H9 (cell line): ENCODE measurements around the gene FBXO40. TPM values are rescaled to one million over a fixed set of nuclear protein-coding genes. Genes with fewer than 3 reads are reported as not detected.

Experiments
- DNase-seq: peaks from one replicate; pipeline ENCODE4 v3.0.0-alpha.2; 2017
- H2AFZ ChIP-seq: one replicate; pipeline ENCODE4 v1.6.1; 2013; ENCODE audit warnings: mild to moderate bottlenecking, low read length, control low read depth, moderate library complexity
- H2AK5ac ChIP-seq: 2 replicates; pipeline ENCODE4 v1.6.1; 2013; ENCODE audit warnings: low read length, control low read depth, mixed read lengths; ENCODE audit not compliant: insufficient read length
- H2BK120ac ChIP-seq: one replicate; pipeline ENCODE4 v1.6.1; 2013; ENCODE audit warnings: low read depth, mild to moderate bottlenecking, low read length, control low read depth, inconsistent platforms; ENCODE audit not compliant: poor library complexity, severe bottlenecking
- H2BK12ac ChIP-seq: 2 replicates; pipeline ENCODE4 v1.6.1; 2013; ENCODE audit warnings: low read length, control low read depth, mixed read lengths, low read depth; ENCODE audit not compliant: insufficient read length
- H2BK15ac ChIP-seq: 2 replicates; pipeline ENCODE4 v1.6.1; 2013; ENCODE audit warnings: low read depth, low read length, control low read depth
- H2BK20ac ChIP-seq: one replicate; pipeline ENCODE4 v1.6.1; 2013; ENCODE audit warnings: low read depth, mild to moderate bottlenecking, low read length, control low read depth, inconsistent platforms; ENCODE audit not compliant: poor library complexity, severe bottlenecking
- H2BK5ac ChIP-seq: 2 replicates; pipeline ENCODE4 v1.6.1; 2013; ENCODE audit warnings: low read length, control low read depth, mixed read lengths; ENCODE audit not compliant: insufficient read length
- H3K14ac ChIP-seq: 2 replicates; pipeline ENCODE4 v1.6.1; 2013; ENCODE audit warnings: low read length, control low read depth; ENCODE audit not compliant: insufficient read depth
- H3K18ac ChIP-seq: 2 replicates; pipeline ENCODE4 v1.6.1; 2013; ENCODE audit warnings: low read depth, mild to moderate bottlenecking, mixed read lengths, low read length, control low read depth; ENCODE audit not compliant: insufficient read length
- H3K23ac ChIP-seq: 2 replicates; pipeline ENCODE4 v1.6.1; 2013; ENCODE audit warnings: low read length, control low read depth, mixed read lengths, low read depth; ENCODE audit not compliant: insufficient read length
- H3K23me2 ChIP-seq: 2 replicates; pipeline ENCODE4 v1.6.1; 2013; ENCODE audit warnings: low read depth, mild to moderate bottlenecking, mixed read lengths, low read length, control low read depth; ENCODE audit not compliant: insufficient read length, poor library complexity, severe bottlenecking
- H3K27ac ChIP-seq: 2 replicates; pipeline ENCODE4 v1.5.1; 2013; ENCODE audit warnings: low read length, control low read depth, mixed read lengths, low read depth; ENCODE audit not compliant: insufficient read length
- H3K27me3 ChIP-seq: 2 replicates; pipeline ENCODE4 v1.6.1; 2013; ENCODE audit warnings: low read length, control low read depth, inconsistent platforms; ENCODE audit not compliant: insufficient read depth
- H3K4ac ChIP-seq: 2 replicates; pipeline ENCODE4 v1.6.1; 2013; ENCODE audit warnings: low read depth, mild to moderate bottlenecking, control low read depth, inconsistent platforms, low read length, moderate library complexity
- H3K4me1 ChIP-seq: 2 replicates; pipeline ENCODE4 v1.6.1; 2013; ENCODE audit warnings: low read length, control low read depth, inconsistent platforms; ENCODE audit not compliant: insufficient read depth
- H3K4me2 ChIP-seq: 2 replicates; pipeline ENCODE4 v1.6.1; 2013; ENCODE audit warnings: low read length, control low read depth, mixed read lengths; ENCODE audit not compliant: insufficient read length, insufficient read depth
- H3K56ac ChIP-seq: 2 replicates; pipeline ENCODE4 v1.6.1; 2013; ENCODE audit warnings: low read depth, mild to moderate bottlenecking, mixed read lengths, low read length, control low read depth; ENCODE audit not compliant: insufficient read length
- H3K79me1 ChIP-seq: 2 replicates; pipeline ENCODE4 v1.6.1; 2013; ENCODE audit warnings: low read depth, mild to moderate bottlenecking, moderate library complexity, low read length, control low read depth, inconsistent platforms; ENCODE audit not compliant: insufficient read depth, poor library complexity, severe bottlenecking
- H3K79me2 ChIP-seq: 2 replicates; pipeline ENCODE4 v1.6.1; 2013; ENCODE audit warnings: low read length, control low read depth, inconsistent platforms; ENCODE audit not compliant: insufficient read depth
- H3K9ac ChIP-seq: 2 replicates; pipeline ENCODE4 v1.6.1; 2013; ENCODE audit warnings: low read length, control low read depth, mixed read lengths; ENCODE audit not compliant: insufficient read length; ENCODE audit errors: extremely low read depth
- H3K9me3 ChIP-seq: one replicate; pipeline ENCODE4 v1.6.1; 2013; ENCODE audit warnings: low read depth, low read length, inconsistent platforms; ENCODE audit not compliant: control insufficient read depth
- H3T11ph ChIP-seq: one replicate; pipeline ENCODE4 v1.6.1; 2013; ENCODE audit warnings: mild to moderate bottlenecking, low read length, control low read depth, inconsistent platforms
- H4K20me1 ChIP-seq: one replicate; pipeline ENCODE4 v1.6.1; 2013; ENCODE audit not compliant: control insufficient read depth, insufficient read length, insufficient read depth
- H4K5ac ChIP-seq: 2 replicates; pipeline ENCODE4 v1.6.1; 2013; ENCODE audit warnings: low read depth, mild to moderate bottlenecking, mixed read lengths, low read length, control low read depth; ENCODE audit not compliant: insufficient read length
- H4K8ac ChIP-seq: replicated peaks from 2 replicates; pipeline ENCODE4 v1.6.1; 2013; ENCODE audit warnings: low read length, control low read depth, mixed read lengths, low read depth; ENCODE audit not compliant: insufficient read length
- H4K91ac ChIP-seq: 2 replicates; pipeline ENCODE4 v1.6.1; 2013; ENCODE audit warnings: low read depth, mild to moderate bottlenecking, moderate library complexity, mixed read lengths, low read length, control low read depth; ENCODE audit not compliant: insufficient read length
- H3K27ac Mint-ChIP-seq, 3 experiments: 2 replicates in 2 of 3; 3 replicates in 1 of 3; pipeline ENCODE4 v1.8.0; 2020 to 2021; ENCODE audit warnings: mixed read lengths in 3 of 3, mild to moderate bottlenecking in 1 of 3, moderate library complexity in 1 of 3
- H3K27me3 Mint-ChIP-seq: 2 replicates; pipeline ENCODE4 v1.8.0; 2021; ENCODE audit warnings: low read depth, mild to moderate bottlenecking, moderate library complexity, mixed read lengths
- H3K36me3 Mint-ChIP-seq, 3 experiments: 2 replicates in 2 of 3; 3 replicates in 1 of 3; pipeline ENCODE4 v1.8.0; 2020 to 2021; ENCODE audit warnings: low read depth in 3 of 3, mixed read lengths in 3 of 3; ENCODE audit not compliant: insufficient read depth in 1 of 3
- H3K4me1 Mint-ChIP-seq, 2 experiments: 2 replicates each; pipeline ENCODE4 v1.8.0; 2020; ENCODE audit warnings: mixed read lengths in 2 of 2
- H3K4me3 Mint-ChIP-seq, 2 experiments: 2 replicates in 1 of 2; 3 replicates in 1 of 2; pipeline ENCODE4 v1.8.0; 2020 to 2021; ENCODE audit warnings: mild to moderate bottlenecking in 2 of 2, mixed read lengths in 2 of 2, moderate library complexity in 1 of 2
- H3K9me3 Mint-ChIP-seq, 2 experiments: 2 replicates in 1 of 2; 3 replicates in 1 of 2; pipeline ENCODE4 v1.8.0; 2020; ENCODE audit warnings: mild to moderate bottlenecking in 2 of 2, mixed read lengths in 2 of 2, moderate library complexity in 1 of 2
- CTCF ChIP-seq: fragments of 200-600 bp; sonication (generic); conservative IDR thresholded peaks from 3 replicates; pipeline ENCODE4 v1.8.0; 2021; ENCODE audit warnings: antibody characterized with exemption, mild to moderate bottlenecking
- WGBS: extraction: QIAGEN DNeasy Blood & Tissue Kit; methylation state at CpG from one replicate; pipeline ENCODE4 v1.1.7; 2013; ENCODE audit warnings: missing lambda C conversion rate, low lambda C conversion rate, mixed read lengths; ENCODE audit not compliant: insufficient read length; ENCODE audit errors: extremely low coverage; 5-methylcytosine and 5-hydroxymethylcytosine counted together
- total RNA-seq: library from RNA; stranded (reverse); gene quantifications from 2 replicates; pipeline ENCODE4 v1.2.1, GENCODE V29; 2021

FBXO40 gene
- total RNA-seq, 1 experiment from 2014 or later: 0.04 TPM

DNA sequence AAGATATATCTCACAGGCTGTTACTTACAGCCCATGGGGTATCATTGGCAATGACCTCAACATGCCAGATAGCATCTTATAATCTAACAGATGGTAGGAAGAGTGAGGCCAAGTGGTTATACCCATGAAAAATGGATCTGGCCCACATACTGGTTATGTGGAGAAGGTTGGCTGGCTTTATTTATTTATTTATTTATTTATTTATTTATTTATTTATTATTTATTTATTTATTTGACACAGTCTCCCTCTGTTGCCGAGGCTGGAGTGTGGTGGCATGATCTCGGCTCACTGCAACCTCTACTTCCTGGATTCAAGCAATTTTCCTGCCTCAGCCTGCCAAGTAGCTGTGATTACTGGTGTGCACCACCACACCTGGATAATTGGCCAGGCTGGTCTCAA, 11.6 kb downstream of the FBXO40 start:
- no CpG with 5 or more reads among the region's 2 CpGs for WGBS
- Histone ChIP-seq H3K4me1 (peaks cover 12% of the 10 kb centered on the region; the same call in 1 of the 2 replicates), H3T11ph (no peak overlapping the region), H4K20me1 (no peaks in the 10 kb centered on the region), H4K91ac (no peak overlapping the region), H2AK5ac (no peak overlapping the region), H3K4me2 (no peak overlapping the region), H3K23ac (no peak overlapping the region), H4K8ac (no peak overlapping the region), H2BK20ac (no peak overlapping the region), H2BK12ac (no peak overlapping the region), H3K9ac (no peak overlapping the region), H3K27me3 (no peaks in the 10 kb centered on the region), H2AFZ (no peak overlapping the region), H2BK15ac (no peak overlapping the region), H3K18ac (no peak overlapping the region), H3K79me2 (no peaks in the 10 kb centered on the region), H2BK120ac (no peak overlapping the region), H3K56ac (no peak overlapping the region), H3K79me1 (no peaks in the 10 kb centered on the region), H2BK5ac (no peak overlapping the region), H3K27ac (no peak overlapping the region), H3K4ac (no peak overlapping the region), H3K14ac (no peak overlapping the region), H3K9me3 (no peaks in the 10 kb centered on the region), H4K5ac (no peak overlapping the region), H3K23me2 (no peaks in the 10 kb centered on the region)
- TF ChIP-seq CTCF: no peak
- DNase-seq: no peak
- no peak overlapping the region for H3K27ac Mint-ChIP-seq
- peaks cover 23 to 31% of the 10 kb centered on the region in 2 experiments for H3K4me1 Mint-ChIP-seq
- H3K9me3 Mint-ChIP-seq: no peaks in the 10 kb centered on the region
- no peaks in the 10 kb centered on the region for H3K36me3 Mint-ChIP-seq
- H3K4me3 Mint-ChIP-seq: no peak overlapping the region
- no peaks in the 10 kb centered on the region for H3K27me3 Mint-ChIP-seq
